ENCODE data around the gene PDCD2. TPM values are rescaled to one million over a fixed set of nuclear protein-coding genes. Genes with fewer than 3 reads are reported as not detected.
A peak's percentile ranks its signal among the peaks of the same experiment; 100 is the strongest.
"Not testable (repeated sequence)": the region's sequence is repeated elsewhere in the genome, so short reads cannot be mapped to it uniquely, and the experiment has no call there.

Gene PDCD2
- 100 to 1,000 TPM in 1 of 4 donors, 10 to 100 TPM in 3; 61.5 to 113 (median 83.0) TPM for total RNA-seq

GRCh38 chr6:170584181-170584953 is at the start of gene PDCD2:
TSS of gene PDCD2 (minus strand) at chr6:170584637. CDS start at chr6:170584581, 56 bp downstream.
- Histone ChIP-seq H3K27ac (peak within 1 kb of the TSS; percentile 77 to 95 (median 85)), H3K4me1 (peaks cover 15 to 16% of the 10 kb centered on the region in 2 donors), H3K9me3 (no peaks in the 10 kb centered on the region), H3K27me3 (no peaks in the 10 kb centered on the region), H3K4me3 (peak within 1 kb of the TSS; percentile 81 to 98 (median 86)), H3K36me3 (peaks cover 0 to 28% of the 10 kb centered on the region in 2 donors)
- in situ Hi-C loops (cut with MboI; ENCODE audit: low sequenced_read_pairs in 4 of 4): no loop called here
- TF ChIP-seq, protein P1, sequence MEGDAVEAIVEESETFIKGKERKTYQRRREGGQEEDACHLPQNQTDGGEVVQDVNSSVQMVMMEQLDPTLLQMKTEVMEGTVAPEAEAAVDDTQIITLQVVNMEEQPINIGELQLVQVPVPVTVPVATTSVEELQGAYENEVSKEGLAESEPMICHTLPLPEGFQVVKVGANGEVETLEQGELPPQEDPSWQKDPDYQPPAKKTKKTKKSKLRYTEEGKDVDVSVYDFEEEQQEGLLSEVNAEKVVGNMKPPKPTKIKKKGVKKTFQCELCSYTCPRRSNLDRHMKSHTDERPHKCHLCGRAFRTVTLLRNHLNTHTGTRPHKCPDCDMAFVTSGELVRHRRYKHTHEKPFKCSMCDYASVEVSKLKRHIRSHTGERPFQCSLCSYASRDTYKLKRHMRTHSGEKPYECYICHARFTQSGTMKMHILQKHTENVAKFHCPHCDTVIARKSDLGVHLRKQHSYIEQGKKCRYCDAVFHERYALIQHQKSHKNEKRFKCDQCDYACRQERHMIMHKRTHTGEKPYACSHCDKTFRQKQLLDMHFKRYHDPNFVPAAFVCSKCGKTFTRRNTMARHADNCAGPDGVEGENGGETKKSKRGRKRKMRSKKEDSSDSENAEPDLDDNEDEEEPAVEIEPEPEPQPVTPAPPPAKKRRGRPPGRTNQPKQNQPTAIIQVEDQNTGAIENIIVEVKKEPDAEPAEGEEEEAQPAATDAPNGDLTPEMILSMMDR (IDR thresholded peaks at IDR 0.05 in 4 of 5, conservative IDR thresholded peaks at IDR 0.05 in 1 of 5): no peak
- peak; percentile 43 to 78 for TF ChIP-seq POLR2A (IDR thresholded peaks at IDR 0.05)
- intact Hi-C loops (cut with DNase I; ENCODE audit: low total_unique reads): loop anchor here (1.0 kb wide), 1 partner anchor 30 kb away; the partner anchor contains the start of gene TBP
- ATAC-seq (peak; percentile 97 to 98), DNase-seq (peak; percentile 88 to 89)

- H3K9me3 ChIP-seq; intact Hi-C loops (cut with DNase I; ENCODE audit: low total_unique reads); in situ Hi-C loops (cut with MboI; ENCODE audit: low sequenced_read_pairs in 4 of 4); H3K4me1 ChIP-seq; H3K27ac ChIP-seq; H3K4me3 ChIP-seq; ATAC-seq; H3K36me3 ChIP-seq; DNase-seq; H3K27me3 ChIP-seq: not testable (repeated sequence)
Observed at GRCh38 chr6:170616020-170616554, 31.6 kb upstream of the PDCD2 start.

- DNase-seq; H3K4me3 ChIP-seq; intact Hi-C loops (cut with DNase I; ENCODE audit: low total_unique reads): not testable (repeated sequence)
Observed at GRCh38 chr6:170612256-170612804, 27.9 kb upstream of the PDCD2 start.

GRCh38 chr6:170609225-170609624 is 24.8 kb upstream of the PDCD2 start:
- H3K4me1 ChIP-seq; H3K36me3 ChIP-seq; in situ Hi-C loops (cut with MboI; ENCODE audit: low sequenced_read_pairs in 4 of 4); H3K4me3 ChIP-seq; H3K9me3 ChIP-seq; H3K27ac ChIP-seq; intact Hi-C loops (cut with DNase I; ENCODE audit: low total_unique reads); DNase-seq; ATAC-seq: not testable (repeated sequence)
- H3K27me3 ChIP-seq: peaks cover 0 to 29% (median 6%) of the 10 kb centered on the region in 3 donors

More at GRCh38 chr6:170612256-170612804, 27.9 kb upstream of the PDCD2 start:
- H3K27ac ChIP-seq; in situ Hi-C loops (cut with MboI; ENCODE audit: low sequenced_read_pairs in 4 of 4); H3K4me1 ChIP-seq; H3K36me3 ChIP-seq; H3K9me3 ChIP-seq: not testable (repeated sequence)
- peak; percentile 80 to 93 for ATAC-seq
- peaks cover 0 to 25% (median 6%) of the 10 kb centered on the region in 3 donors for H3K27me3 ChIP-seq

GRCh38 chr6:170605574-170606259 is 21.3 kb upstream of the PDCD2 start:
- H3K4me1 ChIP-seq: no peaks in the 10 kb centered on the region
- ATAC-seq (no peak), DNase-seq (no peak)
- intact Hi-C loops (cut with DNase I; ENCODE audit: low total_unique reads): no loop called here
- H3K27me3 ChIP-seq: peaks cover 0 to 20% (median 0%) of the 10 kb centered on the region in 3 donors
- H3K4me3 ChIP-seq: no peak overlapping the region
- no peaks in the 10 kb centered on the region for H3K36me3 ChIP-seq
- no peak for TF ChIP-seq POLR2A (IDR thresholded peaks at IDR 0.05)
- TF ChIP-seq, protein P1 (IDR thresholded peaks at IDR 0.05 in 4 of 5, conservative IDR thresholded peaks at IDR 0.05 in 1 of 5): no peak
- no peaks in the 10 kb centered on the region for H3K9me3 ChIP-seq
- no peak overlapping the region for H3K27ac ChIP-seq
- in situ Hi-C loops (cut with MboI; ENCODE audit: low sequenced_read_pairs in 4 of 4): no loop called here

- Histone ChIP-seq H3K4me1 (no peaks in the 10 kb centered on the region), H3K27me3 (no peaks in the 10 kb centered on the region), H3K9me3 (no peaks in the 10 kb centered on the region), H3K4me3 (no peak overlapping the region), H3K27ac (no peak overlapping the region), H3K36me3 (no peaks in the 10 kb centered on the region)
- ATAC-seq (no peak), DNase-seq (no peak)
- in situ Hi-C loops (cut with MboI; ENCODE audit: low sequenced_read_pairs in 4 of 4) (no loop called here), intact Hi-C loops (cut with DNase I; ENCODE audit: low total_unique reads) (no loop called here)
- TF ChIP-seq, protein P1 (IDR thresholded peaks at IDR 0.05 in 4 of 5, conservative IDR thresholded peaks at IDR 0.05 in 1 of 5): no peak
- TF ChIP-seq POLR2A (IDR thresholded peaks at IDR 0.05): no peak
Observed at GRCh38 chr6:170597278-170597677, 12.8 kb upstream of the PDCD2 start.
